ENCODE results near the gene TRPC4.

The TRPC4 gene

DNA sequence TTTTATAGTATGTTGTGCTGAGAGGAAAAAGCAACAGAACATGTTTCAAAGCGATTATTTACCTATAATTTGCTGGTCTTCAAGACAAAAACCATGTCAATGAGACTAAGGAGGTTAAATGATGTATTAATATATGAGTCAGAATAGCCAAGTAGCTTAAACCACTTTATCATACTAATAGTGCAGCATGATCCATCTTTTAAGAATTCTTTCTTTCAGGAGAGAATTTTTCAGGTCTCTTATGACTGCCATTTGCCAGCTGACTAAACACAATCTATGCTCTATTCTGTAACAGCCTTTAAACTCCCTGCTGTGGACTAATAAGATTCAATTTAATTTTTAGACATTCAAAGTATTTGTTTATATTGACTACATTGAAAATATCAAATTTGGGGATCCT lies 93.7 kb downstream of the TRPC4 start:
- Mint-ChIP-seq H3K27me3 (no peaks in the 10 kb centered on the region), H3K4me3 (no peak overlapping the region), H3K27ac (no peak overlapping the region), H3K4me1 (no peaks in the 10 kb centered on the region), H3K9me3 (no peaks in the 10 kb centered on the region)
- no peak for ATAC-seq
- no peak for DNase-seq

DNA sequence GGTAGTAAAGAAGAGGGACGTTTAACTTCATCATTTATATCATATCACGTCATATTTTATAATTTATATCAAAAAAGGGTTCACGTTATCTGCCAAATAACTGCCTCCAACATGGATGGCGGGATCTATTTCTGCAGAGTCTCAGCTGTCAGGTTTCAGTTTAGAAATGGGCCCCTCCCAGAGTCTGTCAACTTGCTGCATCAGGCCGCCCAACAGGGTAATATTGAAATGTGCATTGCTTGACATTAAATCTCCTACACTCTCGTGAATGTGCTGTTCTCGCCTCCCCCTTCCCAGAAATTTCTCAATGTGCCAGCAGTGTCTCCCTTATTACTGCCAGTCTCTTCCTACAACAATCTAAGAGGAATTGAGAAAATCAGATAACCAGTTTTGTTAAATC lies 96.9 kb downstream of the TRPC4 start:
- Mint-ChIP-seq H3K27me3 (no peaks in the 10 kb centered on the region), H3K4me3 (no peak overlapping the region), H3K4me1 (no peaks in the 10 kb centered on the region), H3K9me3 (no peaks in the 10 kb centered on the region), H3K27ac (no peak overlapping the region)
- ATAC-seq, result no peak
- no peak for DNase-seq

DNA sequence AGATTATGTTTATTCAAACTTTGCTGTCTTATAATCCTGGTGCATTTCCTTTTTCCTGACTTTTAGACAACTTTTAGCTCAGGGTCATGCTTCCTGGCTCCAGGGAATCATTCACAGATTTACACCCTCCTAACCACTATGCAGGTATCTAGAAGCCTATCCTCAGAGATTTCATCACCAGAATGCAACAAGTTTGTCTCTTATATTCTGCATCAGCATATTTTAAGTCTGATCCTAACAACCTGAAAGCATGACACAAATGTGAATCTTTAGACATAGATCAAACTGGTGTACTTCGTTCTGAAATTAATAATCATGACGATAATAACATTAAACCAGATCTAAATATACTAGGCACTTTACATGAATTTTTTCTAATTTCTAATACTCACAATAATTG lies 100.0 kb downstream of the TRPC4 start:
- Mint-ChIP-seq H3K4me1 (no peaks in the 10 kb centered on the region), H3K27ac (no peak overlapping the region), H3K9me3 (no peaks in the 10 kb centered on the region), H3K27me3 (no peaks in the 10 kb centered on the region), H3K4me3 (no peak overlapping the region)
- ATAC-seq (no peak), DNase-seq (no peak)

DNA sequence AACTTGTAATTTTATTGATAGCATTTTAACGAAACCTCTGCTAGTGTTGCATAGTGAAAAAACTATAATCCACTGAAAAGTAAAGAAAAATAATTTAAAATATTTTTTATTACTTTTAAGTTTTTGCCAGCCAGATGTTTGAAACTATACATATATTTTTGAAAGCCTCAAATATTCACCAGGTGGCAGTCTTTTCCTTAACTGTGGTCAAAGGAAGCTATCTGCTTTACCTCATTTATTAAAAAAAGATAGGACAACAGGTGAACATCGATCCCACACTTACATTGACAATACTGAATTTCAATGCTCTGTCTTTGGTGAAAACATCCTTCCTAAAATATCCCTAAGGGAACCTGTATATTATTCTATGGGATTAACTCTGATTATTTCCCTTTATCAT lies 100.5 kb downstream of the TRPC4 start:
- Mint-ChIP-seq H3K9me3 (no peaks in the 10 kb centered on the region), H3K4me1 (no peaks in the 10 kb centered on the region)
- DNase-seq, result no peak

DNA sequence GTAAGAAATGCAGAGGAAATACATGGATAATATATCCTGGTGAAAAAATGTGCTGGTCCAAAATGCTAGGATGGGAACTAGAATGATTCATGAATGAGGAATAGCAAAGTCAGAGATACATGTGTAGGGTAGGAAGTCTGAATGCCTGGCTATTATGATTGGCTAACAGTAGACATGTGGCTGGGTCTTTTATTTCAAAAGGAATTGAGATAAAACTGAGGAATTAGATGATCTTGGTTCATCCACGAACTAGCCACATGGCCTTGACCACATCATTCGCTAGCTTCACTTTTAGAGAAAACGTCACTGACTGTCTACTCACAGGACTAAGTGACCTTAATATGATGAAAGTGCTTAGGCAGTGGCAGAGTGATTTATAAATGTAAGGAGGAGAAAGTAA lies 103.1 kb downstream of the TRPC4 start:
- H3K4me1 Mint-ChIP-seq, result no peaks in the 10 kb centered on the region
- H3K27ac Mint-ChIP-seq, result no peak overlapping the region
- H3K9me3 Mint-ChIP-seq, result no peaks in the 10 kb centered on the region
- H3K27me3 Mint-ChIP-seq, result no peaks in the 10 kb centered on the region
- no peak for DNase-seq
- H3K4me3 Mint-ChIP-seq, result no peak overlapping the region
- ATAC-seq, result no peak

More for the DNA sequence above, 100.5 kb downstream of the TRPC4 start:
- Mint-ChIP-seq H3K4me3 (no peak overlapping the region), H3K27me3 (no peaks in the 10 kb centered on the region), H3K27ac (no peak overlapping the region)
- no peak for ATAC-seq

DNA sequence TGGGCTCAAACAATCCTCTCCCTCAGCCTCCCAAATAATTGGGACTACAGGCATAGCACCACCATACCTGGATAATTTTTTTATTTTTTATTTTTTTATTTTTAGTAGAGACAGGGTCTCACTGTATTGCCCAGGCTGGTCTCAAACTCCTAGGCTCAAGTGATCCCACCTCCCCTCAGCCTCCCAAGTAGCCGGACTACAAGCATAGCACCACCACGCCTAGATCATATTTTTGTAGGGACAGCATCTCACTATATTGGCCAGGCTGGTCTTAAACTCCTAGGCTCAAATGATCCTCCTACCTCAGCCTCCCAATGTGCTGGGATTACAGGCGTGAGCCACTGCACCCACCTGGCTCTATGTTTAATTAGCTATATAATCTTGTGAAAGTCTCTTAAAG lies 114.2 kb downstream of the TRPC4 start:
- H3K27me3 Mint-ChIP-seq, result no peaks in the 10 kb centered on the region
- ATAC-seq, result no peak

DNA sequence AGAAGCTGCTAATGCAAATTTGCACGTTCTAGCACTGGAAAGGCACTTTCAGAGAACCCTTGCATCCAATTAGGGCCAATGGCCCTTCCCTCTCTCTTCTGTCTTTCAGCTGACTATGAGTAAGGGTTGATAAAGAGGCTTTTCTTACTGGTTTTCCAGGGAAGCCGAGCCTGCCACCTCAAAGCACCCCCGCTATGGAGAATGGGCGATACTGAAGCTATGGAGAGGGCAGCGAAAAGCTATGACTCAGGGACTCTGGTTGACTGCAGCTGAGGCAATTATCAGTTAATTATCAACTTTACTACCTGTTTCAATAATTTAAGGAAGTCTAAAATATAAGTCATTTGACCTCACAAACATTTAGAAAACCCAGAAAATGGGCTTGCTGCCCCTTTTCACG lies 115.8 kb downstream of the TRPC4 start:
- Mint-ChIP-seq H3K4me3 (no peak overlapping the region), H3K4me1 (no peaks in the 10 kb centered on the region), H3K9me3 (peaks cover 0 to 14% of the 10 kb centered on the region in 2 donors), H3K27me3 (no peaks in the 10 kb centered on the region), H3K27ac (no peak overlapping the region)
- ATAC-seq (no peak), DNase-seq (no peak)

More for the DNA sequence above, 114.2 kb downstream of the TRPC4 start:
- Mint-ChIP-seq H3K4me1 (no peaks in the 10 kb centered on the region), H3K27ac (no peak overlapping the region), H3K9me3 (peaks cover 0 to 14% of the 10 kb centered on the region in 2 donors), H3K4me3 (no peak overlapping the region)
- no peak for DNase-seq

DNA sequence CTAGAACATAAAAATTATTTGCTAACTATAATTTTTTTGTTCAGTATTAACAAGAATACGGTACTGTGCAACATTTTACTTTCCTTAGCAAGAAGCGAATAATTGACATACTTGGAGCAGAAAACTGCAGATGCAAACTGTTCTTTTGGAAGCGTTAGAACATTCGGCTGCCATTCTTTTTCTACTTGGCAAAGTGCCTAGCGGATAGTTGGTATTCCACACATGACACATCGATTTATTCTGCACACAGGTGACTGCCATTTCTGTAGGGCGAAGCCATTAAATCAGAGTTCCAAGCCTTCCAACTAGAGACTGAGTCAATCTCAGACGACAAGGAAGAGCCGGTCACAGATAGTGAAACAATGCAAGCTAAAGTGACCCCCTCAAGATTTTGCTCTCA lies 117.4 kb downstream of the TRPC4 start:
- no peak overlapping the region for H3K27ac Mint-ChIP-seq
- peaks cover 0 to 14% of the 10 kb centered on the region in 2 donors for H3K9me3 Mint-ChIP-seq
- H3K4me3 Mint-ChIP-seq, result no peak overlapping the region

DNA sequence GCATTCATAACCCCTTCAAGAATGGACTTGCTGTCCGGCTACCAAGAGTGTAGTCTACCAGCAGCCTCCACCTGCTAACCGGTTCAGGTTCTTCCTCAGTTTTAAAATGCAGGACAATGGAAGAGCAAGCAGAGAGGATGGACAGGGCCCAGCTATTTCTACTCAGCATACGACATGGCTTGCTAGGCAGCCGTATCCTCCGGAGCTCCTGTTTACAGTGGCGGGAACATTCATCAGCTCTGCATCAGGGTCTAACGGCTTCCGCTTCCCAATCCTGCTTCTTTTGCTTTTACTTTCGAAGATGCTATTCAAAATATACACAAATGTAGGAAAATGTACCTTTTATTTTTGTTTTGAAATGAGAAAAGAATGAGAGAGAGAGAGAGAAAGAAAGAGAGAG lies 118.5 kb downstream of the TRPC4 start:
- no peaks in the 10 kb centered on the region for H3K27me3 Mint-ChIP-seq
- H3K4me3 Mint-ChIP-seq, result no peak overlapping the region
- H3K27ac Mint-ChIP-seq, result no peak overlapping the region
- DNase-seq (no peak), ATAC-seq (no peak)
- no peaks in the 10 kb centered on the region for H3K4me1 Mint-ChIP-seq
- peaks cover 0 to 14% of the 10 kb centered on the region in 2 donors for H3K9me3 Mint-ChIP-seq

More for the DNA sequence above, 117.4 kb downstream of the TRPC4 start:
- Mint-ChIP-seq H3K4me1 (no peaks in the 10 kb centered on the region), H3K27me3 (no peaks in the 10 kb centered on the region)
- DNase-seq, result no peak
- ATAC-seq, result no peak

DNA sequence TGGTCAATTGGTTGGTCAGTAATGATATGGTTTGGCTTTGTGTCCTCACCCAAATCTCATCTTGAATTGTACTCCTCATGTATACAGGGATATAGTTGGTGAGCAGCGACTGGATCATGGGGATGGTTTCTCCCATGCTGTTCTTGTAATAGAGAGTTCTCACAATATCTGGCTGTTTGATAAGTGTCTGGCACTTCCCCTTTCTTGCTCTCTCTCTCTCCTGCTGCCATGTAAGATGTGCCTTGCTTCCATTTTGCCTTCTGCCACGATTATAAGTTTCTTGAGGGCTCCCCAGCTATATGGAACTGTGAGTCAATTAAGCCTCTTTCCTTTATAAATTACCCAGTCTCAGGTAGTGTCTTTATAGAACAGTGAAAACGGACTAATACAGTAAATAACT lies 120.7 kb downstream of the TRPC4 start:
- ATAC-seq, result no peak
- Mint-ChIP-seq H3K27ac (no peak overlapping the region), H3K4me3 (no peak overlapping the region), H3K4me1 (no peaks in the 10 kb centered on the region), H3K9me3 (peaks cover 5 to 10% of the 10 kb centered on the region in 2 donors), H3K27me3 (no peaks in the 10 kb centered on the region)
- DNase-seq, result no peak

DNA sequence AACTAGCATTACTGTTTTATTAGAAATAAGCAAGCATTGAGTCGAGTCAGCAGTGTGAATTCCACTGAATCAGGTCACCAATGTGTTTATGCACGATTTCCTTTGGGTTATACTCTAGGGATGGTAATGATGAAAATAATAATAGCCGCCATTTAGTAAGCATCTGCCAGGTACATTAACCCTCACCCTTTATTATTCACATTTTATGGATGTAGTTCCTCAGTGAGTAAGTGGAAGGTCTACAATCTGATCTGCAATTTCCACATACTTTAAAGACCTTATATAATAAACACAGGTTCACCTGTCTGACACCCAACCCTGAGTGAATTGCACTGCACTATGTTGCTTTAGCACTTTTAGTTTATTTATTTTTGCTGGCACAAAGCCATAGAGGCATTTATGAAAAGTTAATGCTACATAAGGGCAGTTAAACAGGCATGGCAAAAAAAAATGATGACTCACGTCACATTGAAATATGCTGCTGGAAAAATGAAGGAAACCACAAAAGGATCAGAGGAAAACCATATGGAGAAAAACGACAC lies 122.4 kb downstream of the TRPC4 start:
- H3K27me3 Mint-ChIP-seq, result no peaks in the 10 kb centered on the region
- no peak overlapping the region for H3K4me3 Mint-ChIP-seq
- H3K4me1 Mint-ChIP-seq, result no peaks in the 10 kb centered on the region
- ATAC-seq, result no peak
- peaks cover 4 to 7% of the 10 kb centered on the region in 2 donors for H3K9me3 Mint-ChIP-seq
- no peak overlapping the region for H3K27ac Mint-ChIP-seq
- no peak for DNase-seq

DNA sequence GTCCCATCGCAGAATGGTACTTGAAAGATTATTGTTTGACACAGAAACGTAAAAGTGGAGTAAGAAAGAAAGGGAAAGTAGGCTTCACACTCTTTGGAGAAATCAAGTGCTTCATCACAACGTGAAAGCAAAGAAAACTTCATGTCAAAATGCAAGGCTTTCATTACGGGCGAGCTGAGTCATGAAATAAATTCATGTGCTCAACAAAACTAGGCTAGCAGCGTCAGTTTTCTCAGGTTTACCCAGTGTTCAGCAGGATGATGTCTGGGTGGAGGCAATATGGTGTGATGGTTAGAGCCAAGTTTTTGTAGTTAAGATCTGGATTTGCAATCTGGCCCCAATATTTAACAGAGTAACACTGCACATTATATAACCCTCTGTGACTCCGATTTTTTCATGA lies 128.0 kb downstream of the TRPC4 start:
- Mint-ChIP-seq H3K4me1 (no peaks in the 10 kb centered on the region), H3K27me3 (no peaks in the 10 kb centered on the region), H3K4me3 (no peak overlapping the region), H3K27ac (no peak overlapping the region), H3K9me3 (peaks cover 0 to 7% of the 10 kb centered on the region in 2 donors)
- ATAC-seq (no peak), DNase-seq (no peak)

DNA sequence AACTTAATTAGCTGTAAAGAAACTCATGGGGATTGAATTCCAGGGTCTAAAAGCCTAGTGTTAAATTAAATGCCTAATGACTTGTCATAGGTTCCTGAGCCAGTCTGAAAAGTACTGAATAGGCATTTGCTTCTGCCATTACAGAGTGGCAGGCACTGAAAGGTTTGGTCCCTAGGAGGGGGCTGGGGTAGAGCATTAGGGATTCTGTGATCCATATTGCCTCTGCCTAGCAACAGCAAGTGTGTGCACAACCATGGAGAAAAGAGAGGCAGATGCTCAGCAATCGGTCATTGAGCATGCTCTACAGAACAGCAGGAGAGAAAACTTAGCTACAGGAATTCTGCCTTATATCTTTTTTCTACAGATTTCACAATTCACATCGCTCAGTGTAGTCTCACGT lies 133.5 kb downstream of the TRPC4 start:
- Mint-ChIP-seq H3K9me3 (peaks cover 9% of the 10 kb centered on the region in 2 donors), H3K4me1 (no peaks in the 10 kb centered on the region), H3K27me3 (no peaks in the 10 kb centered on the region), H3K4me3 (no peak overlapping the region), H3K27ac (no peak overlapping the region)
- DNase-seq, result no peak
- no peak for ATAC-seq

DNA sequence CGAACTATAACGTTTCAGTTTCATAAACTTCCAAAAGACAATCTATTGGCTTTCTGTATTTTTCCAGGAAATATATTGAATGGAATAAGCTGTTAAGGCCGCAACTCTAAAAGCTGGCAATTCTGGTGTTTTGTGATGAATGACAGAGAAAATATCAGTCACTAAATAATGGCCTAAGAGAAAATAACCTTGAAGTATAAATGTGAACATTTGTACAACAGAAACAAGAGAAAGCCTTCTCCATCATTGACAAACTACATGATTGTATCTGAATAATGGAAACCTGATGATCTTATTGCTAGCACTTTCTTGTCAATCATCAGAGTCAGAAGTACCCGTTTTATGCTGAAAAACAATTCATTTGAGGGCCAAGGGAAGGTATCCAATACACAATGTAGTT lies 134.3 kb downstream of the TRPC4 start:
- no peaks in the 10 kb centered on the region for H3K27me3 Mint-ChIP-seq
- no peaks in the 10 kb centered on the region for H3K4me1 Mint-ChIP-seq
- no peak overlapping the region for H3K4me3 Mint-ChIP-seq
- ATAC-seq, result no peak
- H3K9me3 Mint-ChIP-seq, result peaks cover 9% of the 10 kb centered on the region in 2 donors
- no peak overlapping the region for H3K27ac Mint-ChIP-seq
- DNase-seq, result no peak

DNA sequence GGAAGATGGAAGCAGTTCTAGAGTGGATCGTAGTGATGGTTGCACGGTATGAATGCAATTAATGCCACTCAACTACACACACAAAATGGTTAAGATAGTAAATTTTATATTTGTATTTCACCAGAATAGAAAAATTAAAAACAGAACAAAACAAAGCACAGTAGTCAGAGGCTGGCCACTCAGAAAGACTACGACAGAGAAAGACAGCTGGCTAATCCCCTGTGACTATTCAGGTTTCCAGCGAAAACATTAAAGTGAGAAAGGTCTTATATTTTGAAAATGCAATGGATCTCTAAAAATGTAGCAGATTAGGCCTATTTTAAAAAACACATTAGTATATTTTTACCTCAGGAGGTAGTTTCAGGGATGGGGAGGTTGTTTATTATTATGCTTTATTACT lies 139.7 kb downstream of the TRPC4 start:
- ATAC-seq (no peak), DNase-seq (no peak)
- no peaks in the 10 kb centered on the region for H3K27me3 Mint-ChIP-seq
- no peak overlapping the region for H3K27ac Mint-ChIP-seq
- no peaks in the 10 kb centered on the region for H3K4me1 Mint-ChIP-seq
- no peak overlapping the region for H3K4me3 Mint-ChIP-seq
- H3K9me3 Mint-ChIP-seq, result peaks cover 9 to 12% of the 10 kb centered on the region in 2 donors

DNA sequence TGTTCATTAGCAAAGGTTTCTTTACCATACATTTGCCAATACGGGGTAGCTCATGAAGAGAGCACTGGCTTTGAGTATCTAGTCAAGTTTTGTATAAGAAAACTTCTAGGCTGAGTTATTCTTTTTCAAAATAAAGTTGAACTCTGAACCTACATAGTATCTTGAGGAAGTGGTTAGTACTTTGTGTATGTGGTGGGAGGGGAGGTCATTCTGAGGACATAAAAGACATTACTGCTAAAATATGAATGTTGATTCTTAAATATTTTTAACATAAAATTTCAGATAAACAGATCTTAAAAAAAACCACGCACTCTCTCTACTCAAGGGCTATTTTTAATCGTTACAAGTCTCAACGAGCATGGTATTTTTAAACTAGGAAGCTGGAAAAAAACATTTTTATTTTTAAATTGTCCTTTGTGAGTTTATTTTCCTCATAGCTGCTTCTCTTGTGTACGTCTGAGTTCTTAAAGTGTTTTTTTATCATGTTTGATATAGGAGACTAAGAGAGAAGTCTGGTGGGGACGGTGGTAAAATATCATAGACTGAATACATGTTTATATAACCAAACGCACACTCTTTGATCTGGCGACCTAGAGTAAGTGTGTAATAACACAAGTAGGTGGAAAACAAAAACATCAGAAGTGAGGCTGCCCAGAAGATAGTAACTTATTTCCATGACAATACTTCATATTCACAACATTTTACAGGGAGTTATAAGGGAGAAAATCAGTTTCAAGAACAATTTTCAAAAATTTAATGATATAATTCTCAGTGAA lies 153.0 kb downstream of the TRPC4 start:
- H3K4me3 Mint-ChIP-seq, result no peak overlapping the region
- ATAC-seq (no peak), DNase-seq (no peak)
- peaks cover 0 to 5% of the 10 kb centered on the region in 2 donors for H3K9me3 Mint-ChIP-seq
- no peaks in the 10 kb centered on the region for H3K27me3 Mint-ChIP-seq
- no peaks in the 10 kb centered on the region for H3K4me1 Mint-ChIP-seq
- no peak overlapping the region for H3K27ac Mint-ChIP-seq

DNA sequence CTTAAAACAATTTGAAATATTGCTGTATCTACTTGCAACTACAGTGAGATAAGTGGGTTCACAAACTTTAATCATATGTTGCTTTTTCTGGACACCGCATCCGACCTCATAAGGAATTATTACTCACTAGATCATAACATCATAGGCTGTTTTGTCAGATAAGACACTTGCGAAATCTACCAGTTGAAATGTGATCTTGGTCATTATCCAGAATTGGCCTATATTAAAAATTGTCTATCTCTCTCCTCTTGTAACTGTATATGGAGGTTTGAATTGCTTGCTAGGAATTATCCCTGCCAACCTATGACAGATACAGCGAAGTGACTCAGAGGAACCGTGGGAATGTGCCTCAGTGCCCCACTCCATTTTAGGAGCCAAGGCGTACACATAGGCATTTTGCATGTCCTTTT lies 154.0 kb downstream of the TRPC4 start:
- ATAC-seq, result no peak
- no peaks in the 10 kb centered on the region for H3K4me1 Mint-ChIP-seq
- H3K9me3 Mint-ChIP-seq, result peaks cover 0 to 5% of the 10 kb centered on the region in 2 donors
- no peak overlapping the region for H3K27ac Mint-ChIP-seq
- no peak for DNase-seq
- no peaks in the 10 kb centered on the region for H3K27me3 Mint-ChIP-seq
- no peak overlapping the region for H3K4me3 Mint-ChIP-seq

Measured in stimulated activated naive CD8-positive, alpha-beta T cell treated with anti-CD3 and anti-CD28 coated beads, Interleukin-15, amount 100 ng/mL, for 72 hours (primary cell).